Measurements from ENCODE around the gene TBC1D9.

DNA sequence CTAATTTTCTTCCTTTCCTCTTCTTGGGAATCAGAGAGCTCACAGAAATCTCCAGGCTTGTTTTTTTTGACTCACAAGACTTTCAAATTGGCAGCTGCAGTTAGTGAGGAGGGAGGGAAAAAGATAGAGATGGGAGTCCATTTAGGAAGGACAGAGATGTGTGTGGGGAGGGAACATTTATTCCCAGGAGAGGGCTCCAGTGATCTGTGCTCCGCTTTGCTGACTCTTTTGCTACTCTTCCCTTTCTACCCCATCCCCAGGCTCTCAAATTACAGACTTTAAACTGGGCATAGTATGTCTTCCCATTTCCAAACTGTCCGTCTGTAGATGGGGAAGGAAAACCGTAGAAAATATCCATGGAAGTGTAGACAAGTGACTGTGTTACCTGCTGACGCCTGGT is 148.3 kb downstream of the TBC1D9 start:
- no peak for TF ChIP-seq POLR2A (IDR thresholded peaks at IDR 0.05)
- TF ChIP-seq, protein P1, sequence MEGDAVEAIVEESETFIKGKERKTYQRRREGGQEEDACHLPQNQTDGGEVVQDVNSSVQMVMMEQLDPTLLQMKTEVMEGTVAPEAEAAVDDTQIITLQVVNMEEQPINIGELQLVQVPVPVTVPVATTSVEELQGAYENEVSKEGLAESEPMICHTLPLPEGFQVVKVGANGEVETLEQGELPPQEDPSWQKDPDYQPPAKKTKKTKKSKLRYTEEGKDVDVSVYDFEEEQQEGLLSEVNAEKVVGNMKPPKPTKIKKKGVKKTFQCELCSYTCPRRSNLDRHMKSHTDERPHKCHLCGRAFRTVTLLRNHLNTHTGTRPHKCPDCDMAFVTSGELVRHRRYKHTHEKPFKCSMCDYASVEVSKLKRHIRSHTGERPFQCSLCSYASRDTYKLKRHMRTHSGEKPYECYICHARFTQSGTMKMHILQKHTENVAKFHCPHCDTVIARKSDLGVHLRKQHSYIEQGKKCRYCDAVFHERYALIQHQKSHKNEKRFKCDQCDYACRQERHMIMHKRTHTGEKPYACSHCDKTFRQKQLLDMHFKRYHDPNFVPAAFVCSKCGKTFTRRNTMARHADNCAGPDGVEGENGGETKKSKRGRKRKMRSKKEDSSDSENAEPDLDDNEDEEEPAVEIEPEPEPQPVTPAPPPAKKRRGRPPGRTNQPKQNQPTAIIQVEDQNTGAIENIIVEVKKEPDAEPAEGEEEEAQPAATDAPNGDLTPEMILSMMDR (IDR thresholded peaks at IDR 0.05), result no peak

Measured in prostate gland (tissue), 2 donors.